DND-41 (cell line): ENCODE data around the gene STRADB.

Experiments
- ATAC-seq: fragments of 200-7000 bp; cut with Tn5 transposase; 3 replicates; pipeline ENCODE4 v1.9.1; 2021; ENCODE audit warnings: low read depth; ENCODE audit not compliant: insufficient read depth
- DNase-seq: peaks from one replicate; pipeline ENCODE4 v3.0.0-alpha.2; 2020
- H2AFZ ChIP-seq: 2 replicates; pipeline ENCODE4 v1.6.0; 2012; ENCODE audit warnings: low read depth, low read length
- H3K27ac ChIP-seq: 2 replicates; pipeline ENCODE4 v1.5.1; 2012; ENCODE audit warnings: low read length, inconsistent platforms
- H3K27me3 ChIP-seq: fragments of 200-600 bp; sonication (generic); 2 replicates; pipeline ENCODE4 v1.6.0; 2012; ENCODE audit warnings: low read length, mild to moderate bottlenecking, inconsistent platforms; ENCODE audit not compliant: insufficient read depth, poor library complexity
- H3K36me3 ChIP-seq: 2 replicates; pipeline ENCODE4 v1.5.1; 2012; ENCODE audit warnings: low read length, inconsistent platforms; ENCODE audit not compliant: insufficient read depth
- H3K4me1 ChIP-seq: 2 replicates; pipeline ENCODE4 v1.5.1; 2012; ENCODE audit warnings: mild to moderate bottlenecking, low read length; ENCODE audit not compliant: insufficient read depth
- H3K4me2 ChIP-seq: 2 replicates; pipeline ENCODE4 v1.6.0; 2012; ENCODE audit warnings: mild to moderate bottlenecking, moderate library complexity, low read length, inconsistent platforms; ENCODE audit not compliant: insufficient read depth
- H3K4me3 ChIP-seq, 2 experiments: fragments of 200-600 bp in 1 of 2; shearing (Covaris generic) in 1 of 2; 2 replicates each; pipeline ENCODE4 v1.5.1; 2012 to 2016; ENCODE audit warnings: inconsistent platforms in 2 of 2, low read length in 2 of 2, mild to moderate bottlenecking in 2 of 2, low read depth in 1 of 2, moderate library complexity in 1 of 2
- H3K79me2 ChIP-seq: 2 replicates; pipeline ENCODE4 v1.6.0; 2012; ENCODE audit warnings: low read length, inconsistent platforms; ENCODE audit not compliant: insufficient read depth
- H3K9ac ChIP-seq: 2 replicates; pipeline ENCODE4 v1.6.0; 2012; ENCODE audit warnings: low read depth, mild to moderate bottlenecking, inconsistent platforms, low read length, moderate library complexity
- H3K9me3 ChIP-seq: 2 replicates; pipeline ENCODE4 v1.5.1; 2012; ENCODE audit warnings: low read length, moderate library complexity, mild to moderate bottlenecking, inconsistent platforms; ENCODE audit not compliant: insufficient read depth, severe bottlenecking
- H4K20me1 ChIP-seq: 2 replicates; pipeline ENCODE4 v1.6.0; 2012; ENCODE audit warnings: low read length; ENCODE audit not compliant: insufficient read depth
- CTCF ChIP-seq: IDR thresholded peaks from 2 replicates; pipeline ENCODE4 v1.5.1; 2012; ENCODE audit warnings: borderline replicate concordance, low read length, moderate library complexity, mild to moderate bottlenecking; ENCODE audit not compliant: poor library complexity, severe bottlenecking; ENCODE audit errors: extremely low read depth
- EZH2 ChIP-seq: IDR thresholded peaks from 3 replicates; pipeline ENCODE4 v1.6.1; 2012; ENCODE audit warnings: borderline replicate concordance, low read depth, mild to moderate bottlenecking, moderate library complexity, low read length, inconsistent platforms; ENCODE audit not compliant: severe bottlenecking

STRADB gene

GRCh38 chr2:201407265-201407664 is 44.3 kb upstream of the STRADB start:
- Histone ChIP-seq H3K27me3 (no peaks in the 10 kb centered on the region), H3K4me3 (no peak overlapping the region; a peak in 1 of 4 replicates), H3K9me3 (no peaks in the 10 kb centered on the region), H4K20me1 (no peaks in the 10 kb centered on the region), H3K9ac (peak overlapping the region; percentile 44; the same call in 1 of the 2 replicates), H3K36me3 (no peaks in the 10 kb centered on the region), H3K4me1 (peaks cover 40% of the 10 kb centered on the region), H3K27ac (peak overlapping the region; percentile 69), H2AFZ (no peak overlapping the region), H3K4me2 (peak overlapping the region; percentile 49; the same call in 1 of the 2 replicates), H3K79me2 (no peaks in the 10 kb centered on the region; the same call in 1 of the 2 replicates)
- TF ChIP-seq CTCF (no peak), EZH2 (no peak)
- ATAC-seq (peak; percentile 62; the same call in 2 of the 3 replicates), DNase-seq (no peak)

- no peaks in the 10 kb centered on the region for H3K36me3 ChIP-seq
- ATAC-seq (no peak), DNase-seq (no peak)
- no peak overlapping the region for H3K27ac ChIP-seq
- peaks cover 41% of the 10 kb centered on the region for H3K4me1 ChIP-seq
- H3K79me2 ChIP-seq, result peaks cover 8% of the 10 kb centered on the region
- H2AFZ ChIP-seq, result no peak overlapping the region
- H3K4me3 ChIP-seq, result no peak overlapping the region
- H3K27me3 ChIP-seq, result no peaks in the 10 kb centered on the region
- no peaks in the 10 kb centered on the region for H4K20me1 ChIP-seq
- H3K9ac ChIP-seq, result no peak overlapping the region
- TF ChIP-seq EZH2 (no peak), CTCF (no peak)
- no peaks in the 10 kb centered on the region for H3K9me3 ChIP-seq
- no peak overlapping the region for H3K4me2 ChIP-seq
Observed at GRCh38 chr2:201408931-201409330, 42.6 kb upstream of the STRADB start.

GRCh38 chr2:201411421-201411820 is 40.1 kb upstream of the STRADB start:
- Histone ChIP-seq H3K4me2 (no peak overlapping the region), H3K4me3 (no peak overlapping the region), H3K9me3 (no peaks in the 10 kb centered on the region), H4K20me1 (no peaks in the 10 kb centered on the region), H3K4me1 (peaks cover 39% of the 10 kb centered on the region), H3K27me3 (no peaks in the 10 kb centered on the region), H3K79me2 (peaks cover 8% of the 10 kb centered on the region), H3K27ac (no peak overlapping the region), H3K36me3 (no peaks in the 10 kb centered on the region), H2AFZ (no peak overlapping the region), H3K9ac (no peak overlapping the region)
- ATAC-seq, result no peak
- TF ChIP-seq EZH2 (no peak), CTCF (no peak)
- no peak for DNase-seq

GRCh38 chr2:201413143-201413542 is 38.4 kb upstream of the STRADB start:
- Histone ChIP-seq H4K20me1 (no peaks in the 10 kb centered on the region), H3K4me2 (no peak overlapping the region), H2AFZ (no peak overlapping the region), H3K9me3 (no peaks in the 10 kb centered on the region), H3K79me2 (peaks cover 8% of the 10 kb centered on the region), H3K27ac (no peak overlapping the region), H3K27me3 (no peaks in the 10 kb centered on the region), H3K4me3 (no peak overlapping the region), H3K4me1 (peaks cover 28% of the 10 kb centered on the region), H3K36me3 (no peaks in the 10 kb centered on the region), H3K9ac (no peak overlapping the region)
- ATAC-seq, result no peak
- TF ChIP-seq EZH2 (no peak), CTCF (no peak)
- no peak for DNase-seq
